ENCODE measurements around the gene ABCB9.
"Not testable (repeated sequence)": the region's sequence is repeated elsewhere in the genome, so short reads cannot be mapped to it uniquely, and the experiment has no call there.

The ABCB9 gene

DNA sequence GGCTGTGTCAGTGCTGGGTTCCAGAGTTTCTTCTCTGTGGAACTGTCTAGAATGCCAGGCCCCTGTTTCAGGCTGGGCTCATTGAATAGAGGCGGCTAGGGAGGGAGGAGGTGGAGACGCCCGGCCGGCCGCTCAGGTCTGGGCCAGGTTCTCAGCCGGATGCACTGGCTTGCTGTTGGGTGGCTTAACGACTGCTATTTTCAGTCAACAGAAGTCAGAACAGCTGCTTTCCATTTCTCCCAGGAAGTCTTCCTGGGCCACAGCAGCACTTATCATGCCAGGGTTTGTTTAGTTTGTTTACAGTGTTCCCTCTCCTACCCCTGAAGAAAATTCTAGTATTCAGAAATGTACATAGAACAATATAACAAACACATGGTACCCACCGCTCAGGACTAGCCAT, 44.3 kb downstream of the ABCB9 start:
- H3K4me3 ChIP-seq (ENCODE audit: low read depth, low read length) = no peak overlapping the region
- no peak for DNase-seq (ENCODE audit: low read depth)
- TF ChIP-seq, protein P1, sequence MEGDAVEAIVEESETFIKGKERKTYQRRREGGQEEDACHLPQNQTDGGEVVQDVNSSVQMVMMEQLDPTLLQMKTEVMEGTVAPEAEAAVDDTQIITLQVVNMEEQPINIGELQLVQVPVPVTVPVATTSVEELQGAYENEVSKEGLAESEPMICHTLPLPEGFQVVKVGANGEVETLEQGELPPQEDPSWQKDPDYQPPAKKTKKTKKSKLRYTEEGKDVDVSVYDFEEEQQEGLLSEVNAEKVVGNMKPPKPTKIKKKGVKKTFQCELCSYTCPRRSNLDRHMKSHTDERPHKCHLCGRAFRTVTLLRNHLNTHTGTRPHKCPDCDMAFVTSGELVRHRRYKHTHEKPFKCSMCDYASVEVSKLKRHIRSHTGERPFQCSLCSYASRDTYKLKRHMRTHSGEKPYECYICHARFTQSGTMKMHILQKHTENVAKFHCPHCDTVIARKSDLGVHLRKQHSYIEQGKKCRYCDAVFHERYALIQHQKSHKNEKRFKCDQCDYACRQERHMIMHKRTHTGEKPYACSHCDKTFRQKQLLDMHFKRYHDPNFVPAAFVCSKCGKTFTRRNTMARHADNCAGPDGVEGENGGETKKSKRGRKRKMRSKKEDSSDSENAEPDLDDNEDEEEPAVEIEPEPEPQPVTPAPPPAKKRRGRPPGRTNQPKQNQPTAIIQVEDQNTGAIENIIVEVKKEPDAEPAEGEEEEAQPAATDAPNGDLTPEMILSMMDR (IDR thresholded peaks at IDR 0.05; ENCODE audit: low read depth, low read length, missing control alignments) = no peak
- in situ Hi-C loops (cut with HindIII; ENCODE audit: low sequenced_read_pairs) = no loop called here

DNA sequence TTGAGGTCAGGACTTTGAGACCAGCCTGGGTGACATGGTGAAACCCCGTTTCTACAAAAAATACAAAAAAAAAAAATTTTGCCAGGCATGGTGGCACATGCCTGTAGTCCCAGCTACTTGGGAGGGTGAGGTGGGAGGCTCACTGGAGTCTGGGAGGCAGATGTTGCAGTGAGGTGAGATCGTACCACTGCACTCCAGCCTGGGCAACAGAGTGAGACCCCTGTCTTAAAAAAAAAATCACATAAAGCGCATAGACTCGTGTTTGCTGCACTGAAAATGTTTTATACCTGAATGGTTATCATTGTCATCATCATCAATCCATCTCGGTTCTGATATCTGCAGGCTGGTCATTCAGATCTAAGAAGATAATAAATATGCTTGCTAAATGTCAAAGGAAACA, 45.6 kb downstream of the ABCB9 start:
- in situ Hi-C loops (cut with HindIII; ENCODE audit: low sequenced_read_pairs) = no loop called here
- no peak for DNase-seq (ENCODE audit: low read depth)
- H3K4me3 ChIP-seq (ENCODE audit: low read depth, low read length) = no peak overlapping the region
- TF ChIP-seq, protein P1 (IDR thresholded peaks at IDR 0.05; ENCODE audit: low read depth, low read length, missing control alignments) = no peak

DNA sequence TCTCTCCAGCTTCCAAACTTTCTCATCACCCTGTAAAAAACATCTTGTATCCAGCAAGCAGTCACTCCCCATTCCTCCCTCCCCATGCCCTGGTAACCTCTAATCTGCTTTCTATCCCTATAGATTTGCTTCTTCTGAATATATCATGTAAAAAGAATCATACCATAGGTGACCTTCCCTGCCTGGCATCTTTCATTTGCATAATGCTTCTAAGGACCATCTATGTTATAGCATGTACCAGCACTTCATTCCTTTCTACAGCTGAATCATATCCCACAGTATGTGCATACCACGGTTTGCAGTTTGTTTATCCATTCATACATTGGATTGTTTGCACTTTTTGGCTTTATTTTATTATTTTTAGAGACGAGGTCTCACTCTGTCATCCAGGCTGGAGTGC, 47.4 kb downstream of the ABCB9 start:
- no peak overlapping the region for H3K4me3 ChIP-seq (ENCODE audit: low read depth, low read length)
- in situ Hi-C loops (cut with HindIII; ENCODE audit: low sequenced_read_pairs) = no loop called here
- DNase-seq (ENCODE audit: low read depth) = no peak
- TF ChIP-seq, protein P1 (IDR thresholded peaks at IDR 0.05; ENCODE audit: low read depth, low read length, missing control alignments) = no peak

DNA sequence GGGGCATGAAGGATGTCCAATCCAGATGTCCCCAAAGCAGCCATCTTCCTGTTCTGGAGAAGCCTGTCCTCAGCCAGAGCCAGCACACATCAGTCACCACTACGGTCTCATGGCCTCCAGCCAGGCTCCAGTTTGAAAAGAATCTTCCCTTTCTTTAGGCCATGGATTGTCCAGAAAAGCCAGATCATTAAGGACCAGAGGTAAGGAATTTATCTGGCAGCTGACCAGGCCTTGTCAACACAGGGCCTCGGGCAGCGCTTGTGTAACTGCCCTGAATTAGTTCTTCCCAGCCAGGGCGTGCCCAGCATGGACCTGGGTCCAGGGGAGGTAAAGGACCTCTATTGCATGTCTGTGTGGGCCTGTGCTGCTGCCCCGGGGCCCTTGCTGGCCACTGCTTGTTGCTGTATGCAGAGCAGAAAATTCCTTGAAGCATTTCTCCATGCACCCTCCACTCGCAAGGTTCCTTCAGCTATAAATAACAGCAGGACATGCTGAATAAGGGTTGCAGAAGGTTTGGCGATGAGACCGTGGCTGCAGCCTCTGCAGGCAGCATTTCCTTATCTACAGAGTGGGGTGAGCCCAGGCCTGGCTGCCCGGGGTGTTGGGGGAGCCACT, 48.6 kb downstream of the ABCB9 start:
- DNase-seq (ENCODE audit: low read depth) = no peak
- in situ Hi-C loops (cut with HindIII; ENCODE audit: low sequenced_read_pairs) = no loop called here
- TF ChIP-seq, protein P1 (IDR thresholded peaks at IDR 0.05; ENCODE audit: low read depth, low read length, missing control alignments) = no peak
- H3K4me3 ChIP-seq (ENCODE audit: low read depth, low read length) = no peak overlapping the region

DNA sequence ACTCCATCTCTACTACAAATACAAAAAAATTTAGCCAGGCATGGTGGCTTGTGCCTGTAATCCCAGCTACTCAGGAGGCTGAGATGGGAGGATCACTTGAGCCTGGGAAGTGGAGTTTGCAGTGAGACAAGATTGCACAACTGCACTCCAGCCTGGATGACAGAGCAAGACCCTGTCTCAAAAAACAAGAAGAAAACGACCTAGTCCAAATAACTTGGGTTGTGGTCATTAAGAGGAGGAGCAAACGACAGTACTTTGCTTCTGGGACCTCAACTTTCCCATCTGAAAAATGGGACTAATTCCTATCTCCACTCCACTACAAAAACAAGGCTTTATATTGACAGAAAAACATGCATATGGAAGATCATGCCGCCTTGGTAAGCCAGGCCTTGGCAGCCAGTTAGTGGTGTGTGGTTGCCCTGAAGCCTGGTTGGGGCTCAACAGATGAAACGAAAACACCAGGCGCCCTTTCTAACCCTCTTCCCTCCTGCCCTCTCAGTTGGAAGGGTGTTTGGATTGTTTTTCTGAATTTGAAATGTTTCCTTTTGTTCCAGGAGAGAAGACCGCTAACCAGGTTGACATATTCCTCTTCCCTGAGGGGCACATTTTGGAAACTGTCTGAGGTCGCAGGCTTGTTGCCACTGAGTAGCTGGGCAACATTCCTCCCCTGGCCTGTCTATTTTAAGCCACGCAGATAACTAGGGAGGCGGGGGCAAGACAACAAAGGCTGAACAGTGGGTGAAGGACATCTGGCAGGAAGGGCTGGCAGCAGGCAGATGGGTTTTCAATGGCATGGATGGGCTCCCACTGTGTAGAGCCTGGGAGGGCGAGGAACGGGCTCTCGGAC, 56.6 kb downstream of the ABCB9 start:
- no peak for DNase-seq (ENCODE audit: low read depth)
- in situ Hi-C loops (cut with HindIII; ENCODE audit: low sequenced_read_pairs) = no loop called here
- H3K4me3 ChIP-seq (ENCODE audit: low read depth, low read length) = no peak overlapping the region

DNA sequence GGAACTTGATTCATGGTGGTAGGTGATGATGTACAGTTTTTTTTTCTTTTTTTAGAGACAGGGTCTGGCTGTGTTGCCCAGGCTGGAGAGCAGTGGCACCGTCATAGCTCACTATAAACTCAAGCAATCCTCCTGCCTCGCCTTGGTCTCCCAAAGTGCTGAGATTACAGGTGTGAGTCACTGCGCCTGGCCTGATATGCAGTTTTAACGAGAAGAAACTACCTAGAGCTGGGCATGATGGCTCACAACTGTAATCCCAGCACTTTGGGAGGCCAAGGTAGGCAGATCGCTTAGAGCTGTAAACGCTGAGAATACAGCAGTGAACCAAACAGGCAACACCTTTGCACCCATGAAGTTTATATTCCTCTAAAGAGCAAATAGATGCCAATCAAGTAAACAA, 57.3 kb downstream of the ABCB9 start:
- TF ChIP-seq, protein P1 (IDR thresholded peaks at IDR 0.05; ENCODE audit: low read depth, low read length, missing control alignments) = no peak
- no peak for DNase-seq (ENCODE audit: low read depth)
- H3K4me3 ChIP-seq (ENCODE audit: low read depth, low read length) = no peak overlapping the region
- in situ Hi-C loops (cut with HindIII; ENCODE audit: low sequenced_read_pairs) = no loop called here

More for the DNA sequence above, 56.6 kb downstream of the ABCB9 start:
- TF ChIP-seq, protein P1 (IDR thresholded peaks at IDR 0.05; ENCODE audit: low read depth, low read length, missing control alignments) = no peak

DNA sequence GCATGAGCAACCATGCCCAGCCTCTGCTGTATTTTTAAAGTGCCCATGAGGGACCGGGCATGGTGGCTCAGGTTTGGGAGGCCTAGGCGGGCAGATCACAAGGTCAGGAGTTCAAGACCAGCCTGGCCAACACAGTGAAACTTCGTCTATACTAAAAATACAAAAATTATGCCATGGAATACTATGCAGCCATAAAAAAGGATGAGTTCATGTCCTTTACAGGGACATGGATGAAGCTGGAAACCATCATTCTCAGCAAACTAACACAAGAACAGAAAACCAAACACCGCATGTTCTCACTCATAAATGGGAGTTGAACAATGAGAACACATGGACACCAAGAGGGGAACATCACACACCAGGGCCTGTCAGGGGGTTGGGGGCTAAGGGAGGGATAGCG, 61.0 kb downstream of the ABCB9 start:
- H3K4me3 ChIP-seq (ENCODE audit: low read depth, low read length); DNase-seq (ENCODE audit: low read depth); in situ Hi-C loops (cut with HindIII; ENCODE audit: low sequenced_read_pairs): not testable (repeated sequence)
